ENCODE measurements around the gene PRKD2.
"Not testable (repeated sequence)": the region's sequence is repeated elsewhere in the genome, so short reads cannot be mapped to it uniquely, and the experiment has no call there.

The PRKD2 gene

DNA sequence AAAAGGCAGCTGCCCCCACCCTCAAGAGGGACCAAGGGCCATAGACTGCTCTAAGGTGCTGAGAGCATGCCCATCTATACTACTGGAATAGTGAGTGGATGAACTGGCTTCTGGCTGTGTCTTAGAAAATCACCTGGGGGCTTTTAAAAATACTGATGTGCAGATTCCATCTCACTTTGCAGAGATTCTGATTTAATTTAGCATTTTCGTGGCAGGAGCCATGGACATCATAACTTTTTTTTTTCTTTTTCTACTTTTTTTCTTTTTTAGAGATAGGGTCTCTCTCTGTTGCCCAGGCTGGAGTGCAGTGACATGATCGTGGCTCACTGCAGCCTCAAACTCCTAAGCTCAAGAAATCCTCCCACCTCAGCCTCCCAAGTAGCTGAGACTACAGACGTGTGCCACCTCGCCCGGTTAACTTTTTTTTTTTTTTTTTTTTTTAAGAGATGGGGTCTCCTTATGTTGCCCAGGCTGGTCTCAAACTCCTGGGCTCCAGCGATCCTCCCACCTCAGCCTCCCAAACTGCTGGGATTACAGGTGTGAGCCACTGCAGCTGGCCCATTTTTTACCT, 4.1 kb downstream of the PRKD2 start:
- H3K9me3 Mint-ChIP-seq, ATAC-seq, H3K27me3 Mint-ChIP-seq, H3K4me3 Mint-ChIP-seq, H3K27ac Mint-ChIP-seq: not testable (repeated sequence)
- H3K36me3 Mint-ChIP-seq: peaks cover 27% of the 10 kb centered on the region
- H3K4me1 Mint-ChIP-seq: peaks cover 41% of the 10 kb centered on the region

DNA sequence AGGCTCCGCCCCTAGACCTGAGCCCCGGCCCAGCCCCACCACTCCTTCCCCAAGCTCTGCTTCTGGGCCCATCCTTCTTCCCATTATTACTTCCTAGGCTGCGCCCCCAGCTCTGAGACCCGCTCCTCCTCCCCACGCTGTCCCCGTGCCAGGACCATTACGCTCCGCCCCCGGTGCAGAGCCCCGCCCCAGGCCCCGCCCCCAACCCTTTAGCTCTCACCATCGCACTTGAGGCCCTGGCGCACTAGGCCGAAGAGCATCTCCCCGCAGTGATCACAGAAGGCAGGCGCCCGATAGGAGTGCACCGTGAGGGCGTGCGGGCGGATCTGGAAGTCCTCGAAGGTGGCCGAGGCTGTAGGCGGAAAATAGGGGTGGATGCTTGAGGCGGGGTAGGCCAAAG, 6.2 kb downstream of the PRKD2 start:
- Mint-ChIP-seq H3K4me1 (peaks cover 28% of the 10 kb centered on the region), H3K27me3 (no peaks in the 10 kb centered on the region), H3K27ac (no peak overlapping the region), H3K9me3 (no peaks in the 10 kb centered on the region), H3K36me3 (peaks cover 45% of the 10 kb centered on the region), H3K4me3 (no peak overlapping the region)
- ATAC-seq: no peak

- Mint-ChIP-seq H3K27me3 (no peaks in the 10 kb centered on the region), H3K27ac (peak overlapping the region; percentile 67), H3K4me1 (peaks cover 18% of the 10 kb centered on the region), H3K9me3 (no peaks in the 10 kb centered on the region), H3K36me3 (peaks cover 68% of the 10 kb centered on the region), H3K4me3 (no peak overlapping the region)
- ATAC-seq: peak; percentile 83
Measured at GRCh38 chr19:46704379-46705076, 12.4 kb downstream of the PRKD2 start.

- H3K9me3 Mint-ChIP-seq: no peaks in the 10 kb centered on the region
- H3K27ac Mint-ChIP-seq: no peak overlapping the region
- H3K36me3 Mint-ChIP-seq: peaks cover 74% of the 10 kb centered on the region
- no peaks in the 10 kb centered on the region for H3K27me3 Mint-ChIP-seq
- no peak overlapping the region for H3K4me3 Mint-ChIP-seq
- H3K4me1 Mint-ChIP-seq: peaks cover 18% of the 10 kb centered on the region
- no peak for ATAC-seq
Measured at GRCh38 chr19:46700704-46701103, 16.2 kb downstream of the PRKD2 start.

- H3K9me3 Mint-ChIP-seq: no peaks in the 10 kb centered on the region
- H3K4me3 Mint-ChIP-seq: no peak overlapping the region
- no peak overlapping the region for H3K27ac Mint-ChIP-seq
- peaks cover 69% of the 10 kb centered on the region for H3K36me3 Mint-ChIP-seq
- H3K27me3 Mint-ChIP-seq: no peaks in the 10 kb centered on the region
- no peak for ATAC-seq
- no peaks in the 10 kb centered on the region for H3K4me1 Mint-ChIP-seq
Measured at GRCh38 chr19:46698395-46699321, 18.3 kb downstream of the PRKD2 start.

GRCh38 chr19:46697204-46697960, 19.5 kb downstream of the PRKD2 start:
- Mint-ChIP-seq H3K27me3 (no peaks in the 10 kb centered on the region), H3K4me1 (no peaks in the 10 kb centered on the region), H3K27ac (no peak overlapping the region), H3K36me3 (peaks cover 82% of the 10 kb centered on the region), H3K9me3 (no peaks in the 10 kb centered on the region), H3K4me3 (no peak overlapping the region)
- peak; percentile 56 for ATAC-seq

- Mint-ChIP-seq H3K9me3 (no peaks in the 10 kb centered on the region), H3K4me1 (no peaks in the 10 kb centered on the region), H3K36me3 (peaks cover 83% of the 10 kb centered on the region), H3K27me3 (no peaks in the 10 kb centered on the region), H3K27ac (no peak overlapping the region), H3K4me3 (no peak overlapping the region)
- ATAC-seq: no peak
Measured at GRCh38 chr19:46696866-46697203, 20.1 kb downstream of the PRKD2 start.

DNA sequence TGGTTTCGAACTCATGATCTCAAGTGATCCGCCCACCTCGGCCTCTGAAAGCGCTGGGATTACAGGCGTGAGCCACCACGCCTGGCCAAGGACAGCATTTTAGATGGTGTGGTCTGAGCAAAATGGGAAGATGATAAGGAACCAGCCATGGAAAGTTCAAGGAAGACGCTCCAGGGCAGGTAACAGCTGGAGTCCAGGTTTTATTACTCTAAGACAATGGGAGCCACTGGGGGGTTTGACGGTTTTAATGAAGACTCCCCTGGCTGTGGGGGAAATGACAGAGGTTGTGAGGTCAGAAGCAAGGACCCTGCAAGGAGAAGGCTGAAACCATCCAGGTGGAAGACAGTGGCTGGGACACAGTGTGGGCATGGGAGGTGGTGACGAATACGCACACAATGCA, 20.9 kb downstream of the PRKD2 start:
- no peaks in the 10 kb centered on the region for H3K4me1 Mint-ChIP-seq
- H3K27me3 Mint-ChIP-seq: no peaks in the 10 kb centered on the region
- H3K36me3 Mint-ChIP-seq: peaks cover 85% of the 10 kb centered on the region
- no peak for ATAC-seq
- H3K9me3 Mint-ChIP-seq: no peaks in the 10 kb centered on the region
- H3K4me3 Mint-ChIP-seq: no peak overlapping the region
- no peak overlapping the region for H3K27ac Mint-ChIP-seq

- H3K9me3 Mint-ChIP-seq: no peaks in the 10 kb centered on the region
- no peak overlapping the region for H3K4me3 Mint-ChIP-seq
- H3K4me1 Mint-ChIP-seq: no peaks in the 10 kb centered on the region
- H3K27ac Mint-ChIP-seq: no peak overlapping the region
- H3K36me3 Mint-ChIP-seq: peaks cover 88% of the 10 kb centered on the region
- ATAC-seq: no peak
- H3K27me3 Mint-ChIP-seq: no peaks in the 10 kb centered on the region
Measured at GRCh38 chr19:46693760-46694159, 23.2 kb downstream of the PRKD2 start.

DNA sequence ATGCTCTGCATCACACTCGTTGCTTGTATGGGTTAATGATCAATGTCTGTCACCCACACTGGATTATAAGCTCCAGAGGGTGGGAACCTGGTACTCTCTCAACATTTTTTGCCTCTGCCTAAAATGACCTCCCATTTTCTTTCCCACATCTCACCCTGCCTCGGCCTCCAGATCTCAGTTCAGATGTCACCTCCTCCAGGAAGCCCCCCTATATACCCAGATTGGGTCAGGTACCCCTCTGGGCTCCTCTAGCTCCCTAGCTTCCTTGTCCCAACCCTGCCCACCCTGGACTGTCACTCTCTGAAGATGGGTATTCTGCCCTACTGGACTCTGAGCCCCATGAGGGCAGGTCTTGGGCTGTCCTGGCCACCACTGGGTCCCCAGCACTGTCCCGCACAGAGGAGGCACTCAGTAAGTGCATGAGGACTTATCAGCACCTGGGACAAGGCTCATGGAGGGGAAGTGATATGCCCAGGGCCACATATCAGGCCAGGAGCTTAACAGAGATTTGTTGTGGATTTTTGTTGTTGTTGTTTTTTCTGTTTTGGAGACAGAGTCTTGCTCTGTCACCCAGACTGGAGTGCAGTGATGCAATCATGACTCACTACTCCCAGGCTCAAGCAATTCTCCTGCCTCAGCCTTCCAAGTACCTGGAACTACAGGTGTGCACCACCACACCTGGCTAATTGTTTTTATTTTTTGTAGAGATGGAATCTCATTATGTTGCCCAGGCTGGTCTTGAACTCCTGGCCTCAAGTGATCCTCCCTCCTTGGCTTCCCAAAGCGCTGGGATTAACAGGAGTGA, 23.8 kb downstream of the PRKD2 start:
- H3K9me3 Mint-ChIP-seq: no peaks in the 10 kb centered on the region

GRCh38 chr19:46691948-46692347, 25.0 kb downstream of the PRKD2 start:
- no peaks in the 10 kb centered on the region for H3K9me3 Mint-ChIP-seq
- ATAC-seq: no peak
- H3K4me3 Mint-ChIP-seq: no peak overlapping the region
- no peaks in the 10 kb centered on the region for H3K27me3 Mint-ChIP-seq
- peaks cover 77% of the 10 kb centered on the region for H3K36me3 Mint-ChIP-seq
- H3K4me1 Mint-ChIP-seq: no peaks in the 10 kb centered on the region
- H3K27ac Mint-ChIP-seq: peak overlapping the region; percentile 23

More for the DNA sequence above, 23.8 kb downstream of the PRKD2 start:
- Mint-ChIP-seq H3K27ac (peak overlapping the region; percentile 23), H3K4me3 (no peak overlapping the region), H3K27me3 (no peaks in the 10 kb centered on the region), H3K4me1 (no peaks in the 10 kb centered on the region), H3K36me3 (peaks cover 88% of the 10 kb centered on the region)
- no peak for ATAC-seq

DNA sequence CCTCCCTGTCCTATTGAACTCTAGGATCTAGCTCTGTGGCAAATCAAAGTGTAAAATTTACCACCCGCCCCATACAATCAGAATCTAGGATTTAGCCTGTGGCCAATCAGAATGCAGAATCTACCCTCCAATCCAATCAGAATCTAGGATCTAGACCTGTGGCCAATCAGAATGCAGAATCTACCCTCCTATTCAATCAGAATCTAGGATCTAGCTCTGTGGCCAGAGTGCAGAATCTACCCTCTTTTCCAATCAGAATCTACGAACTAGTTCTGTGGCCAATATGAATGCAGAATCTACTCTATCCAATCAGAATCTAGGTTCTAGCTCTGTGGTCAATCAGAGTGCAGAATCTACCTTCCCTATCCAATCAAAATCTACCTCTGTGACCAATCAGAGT, 25.8 kb downstream of the PRKD2 start:
- ATAC-seq: no peak
- H3K27ac Mint-ChIP-seq: peak overlapping the region; percentile 23
- no peaks in the 10 kb centered on the region for H3K9me3 Mint-ChIP-seq
- H3K4me3 Mint-ChIP-seq: no peak overlapping the region
- no peaks in the 10 kb centered on the region for H3K4me1 Mint-ChIP-seq
- H3K36me3 Mint-ChIP-seq: peaks cover 69% of the 10 kb centered on the region
- no peaks in the 10 kb centered on the region for H3K27me3 Mint-ChIP-seq

GRCh38 chr19:46689358-46689757, 27.6 kb downstream of the PRKD2 start:
- peaks cover 6% of the 10 kb centered on the region for H3K4me1 Mint-ChIP-seq
- H3K27ac Mint-ChIP-seq: no peak overlapping the region
- no peaks in the 10 kb centered on the region for H3K9me3 Mint-ChIP-seq
- no peaks in the 10 kb centered on the region for H3K27me3 Mint-ChIP-seq
- ATAC-seq: no peak
- peaks cover 70% of the 10 kb centered on the region for H3K36me3 Mint-ChIP-seq
- no peak overlapping the region for H3K4me3 Mint-ChIP-seq

- no peak for ATAC-seq
- no peaks in the 10 kb centered on the region for H3K27me3 Mint-ChIP-seq
Measured at GRCh38 chr19:46687438-46688145, 29.3 kb downstream of the PRKD2 start.

More at GRCh38 chr19:46687438-46688145, 29.3 kb downstream of the PRKD2 start:
- Mint-ChIP-seq H3K36me3 (peaks cover 58% of the 10 kb centered on the region), H3K27ac (no peak overlapping the region), H3K4me3 (no peak overlapping the region), H3K4me1 (peaks cover 6% of the 10 kb centered on the region), H3K9me3 (no peaks in the 10 kb centered on the region)
